ENCODE data around the gene TRPV4.

The TRPV4 gene

GRCh38 chr12:109828754-109829511 is 4.3 kb downstream of the TRPV4 start:
- DNase-seq (ENCODE audit: insufficient read length, low spot score) (no peak), FAIRE-seq (no peak)
- TF ChIP-seq POLR2A (IDR thresholded peaks at IDR 0.05; ENCODE audit: low read depth, low read length), result no peak

- TF ChIP-seq POLR2A (IDR thresholded peaks at IDR 0.05; ENCODE audit: low read depth, low read length), result no peak
- DNase-seq (ENCODE audit: insufficient read length, low spot score) (no peak), FAIRE-seq (no peak)
Observed at GRCh38 chr12:109827566-109828550, 5.3 kb downstream of the TRPV4 start.

GRCh38 chr12:109827080-109827479 is 6.1 kb downstream of the TRPV4 start:
- no peak for DNase-seq (ENCODE audit: insufficient read length, low spot score)
- TF ChIP-seq POLR2A (IDR thresholded peaks at IDR 0.05; ENCODE audit: low read depth, low read length), result no peak
- no peak for FAIRE-seq

GRCh38 chr12:109824731-109825130 is 8.5 kb downstream of the TRPV4 start:
- TF ChIP-seq POLR2A (IDR thresholded peaks at IDR 0.05; ENCODE audit: low read depth, low read length), result no peak
- no peak for FAIRE-seq
- DNase-seq (ENCODE audit: insufficient read length, low spot score), result no peak

GRCh38 chr12:109822951-109823411 is 10.2 kb downstream of the TRPV4 start:
- DNase-seq (ENCODE audit: insufficient read length, low spot score), result peak; percentile 93
- FAIRE-seq, result peak; percentile 75
- TF ChIP-seq POLR2A (IDR thresholded peaks at IDR 0.05; ENCODE audit: low read depth, low read length), result no peak

- no peak for FAIRE-seq
- TF ChIP-seq POLR2A (IDR thresholded peaks at IDR 0.05; ENCODE audit: low read depth, low read length), result no peak
- DNase-seq (ENCODE audit: insufficient read length, low spot score), result no peak
Observed at GRCh38 chr12:109822416-109822815, 10.8 kb downstream of the TRPV4 start.

- TF ChIP-seq POLR2A (IDR thresholded peaks at IDR 0.05; ENCODE audit: low read depth, low read length), result no peak
- DNase-seq (ENCODE audit: insufficient read length, low spot score) (no peak), FAIRE-seq (no peak)
Observed at GRCh38 chr12:109821968-109822367, 11.2 kb downstream of the TRPV4 start.

GRCh38 chr12:109820816-109821381 is 12.3 kb downstream of the TRPV4 start:
- TF ChIP-seq POLR2A (IDR thresholded peaks at IDR 0.05; ENCODE audit: low read depth, low read length), result no peak
- DNase-seq (ENCODE audit: insufficient read length, low spot score), result no peak
- no peak for FAIRE-seq

GRCh38 chr12:109818905-109819500 is 14.2 kb downstream of the TRPV4 start:
- TF ChIP-seq POLR2A (IDR thresholded peaks at IDR 0.05; ENCODE audit: low read depth, low read length), result no peak
- DNase-seq (ENCODE audit: insufficient read length, low spot score) (peak; percentile 73), FAIRE-seq (peak; percentile 30)

- no peak for TF ChIP-seq POLR2A (IDR thresholded peaks at IDR 0.05; ENCODE audit: low read depth, low read length)
- FAIRE-seq (no peak), DNase-seq (ENCODE audit: insufficient read length, low spot score) (no peak)
Observed at GRCh38 chr12:109818253-109818652, 14.9 kb downstream of the TRPV4 start.

GRCh38 chr12:109817627-109818231 is 15.5 kb downstream of the TRPV4 start:
- DNase-seq (ENCODE audit: insufficient read length, low spot score) (no peak), FAIRE-seq (no peak)
- no peak for TF ChIP-seq POLR2A (IDR thresholded peaks at IDR 0.05; ENCODE audit: low read depth, low read length)

GRCh38 chr12:109816870-109817269 is 16.3 kb downstream of the TRPV4 start:
- FAIRE-seq (no peak), DNase-seq (ENCODE audit: insufficient read length, low spot score) (no peak)

More at GRCh38 chr12:109816870-109817269, 16.3 kb downstream of the TRPV4 start:
- TF ChIP-seq POLR2A (IDR thresholded peaks at IDR 0.05; ENCODE audit: low read depth, low read length), result no peak

Measured in H54 (cell line).